GM12801 (cell line): ENCODE results near the gene DZIP3.

ENCODE experiments used
- TF ChIP-seq, protein P1 (sequence below): IDR thresholded peaks from one replicate; pipeline ENCODE4 v1.5.1; 2011; ENCODE audit warnings: control low read depth; ENCODE audit not compliant: insufficient read length; ENCODE audit errors: extremely low read depth

Gene DZIP3

DNA sequence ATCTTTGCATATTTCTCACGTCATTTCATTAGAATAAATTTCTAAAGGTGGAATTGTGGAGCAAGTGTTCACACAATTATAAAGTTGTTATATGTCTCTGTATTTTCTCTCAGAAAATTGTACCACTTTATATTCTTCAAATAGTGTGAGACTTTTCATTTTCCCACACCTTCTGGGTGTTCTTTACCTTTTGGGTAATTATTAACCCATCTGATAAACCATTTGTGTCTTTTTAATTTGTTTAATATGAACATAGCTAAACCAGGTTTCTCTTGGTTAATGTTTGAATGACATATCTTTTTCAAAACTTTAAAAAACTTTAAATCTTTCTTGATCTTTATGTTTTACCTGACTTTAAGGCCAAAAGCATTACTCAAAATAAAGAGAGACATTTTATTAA, 40.5 kb downstream of the DZIP3 start:
- TF ChIP-seq, protein P1, sequence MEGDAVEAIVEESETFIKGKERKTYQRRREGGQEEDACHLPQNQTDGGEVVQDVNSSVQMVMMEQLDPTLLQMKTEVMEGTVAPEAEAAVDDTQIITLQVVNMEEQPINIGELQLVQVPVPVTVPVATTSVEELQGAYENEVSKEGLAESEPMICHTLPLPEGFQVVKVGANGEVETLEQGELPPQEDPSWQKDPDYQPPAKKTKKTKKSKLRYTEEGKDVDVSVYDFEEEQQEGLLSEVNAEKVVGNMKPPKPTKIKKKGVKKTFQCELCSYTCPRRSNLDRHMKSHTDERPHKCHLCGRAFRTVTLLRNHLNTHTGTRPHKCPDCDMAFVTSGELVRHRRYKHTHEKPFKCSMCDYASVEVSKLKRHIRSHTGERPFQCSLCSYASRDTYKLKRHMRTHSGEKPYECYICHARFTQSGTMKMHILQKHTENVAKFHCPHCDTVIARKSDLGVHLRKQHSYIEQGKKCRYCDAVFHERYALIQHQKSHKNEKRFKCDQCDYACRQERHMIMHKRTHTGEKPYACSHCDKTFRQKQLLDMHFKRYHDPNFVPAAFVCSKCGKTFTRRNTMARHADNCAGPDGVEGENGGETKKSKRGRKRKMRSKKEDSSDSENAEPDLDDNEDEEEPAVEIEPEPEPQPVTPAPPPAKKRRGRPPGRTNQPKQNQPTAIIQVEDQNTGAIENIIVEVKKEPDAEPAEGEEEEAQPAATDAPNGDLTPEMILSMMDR: no peak

DNA sequence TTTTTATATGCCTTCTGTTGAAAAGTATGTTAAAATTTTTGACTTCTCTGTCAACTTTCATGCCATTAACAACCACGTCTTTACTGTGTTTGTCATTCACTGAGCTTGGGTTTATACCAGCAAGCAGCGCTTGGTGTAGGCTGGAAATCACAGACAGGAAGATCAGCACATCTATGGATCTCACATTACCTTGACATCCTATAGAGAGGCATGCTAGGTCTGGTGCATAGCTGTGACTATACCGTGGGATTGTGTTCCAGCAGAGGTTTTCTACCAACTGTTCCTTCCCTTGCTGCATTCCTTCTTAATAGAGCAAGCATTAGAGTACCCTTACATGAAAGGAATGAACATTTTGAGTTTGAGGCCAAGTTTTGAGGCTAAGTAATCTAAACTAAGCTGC, 53.0 kb downstream of the DZIP3 start:
- TF ChIP-seq, protein P1: no peak

DNA sequence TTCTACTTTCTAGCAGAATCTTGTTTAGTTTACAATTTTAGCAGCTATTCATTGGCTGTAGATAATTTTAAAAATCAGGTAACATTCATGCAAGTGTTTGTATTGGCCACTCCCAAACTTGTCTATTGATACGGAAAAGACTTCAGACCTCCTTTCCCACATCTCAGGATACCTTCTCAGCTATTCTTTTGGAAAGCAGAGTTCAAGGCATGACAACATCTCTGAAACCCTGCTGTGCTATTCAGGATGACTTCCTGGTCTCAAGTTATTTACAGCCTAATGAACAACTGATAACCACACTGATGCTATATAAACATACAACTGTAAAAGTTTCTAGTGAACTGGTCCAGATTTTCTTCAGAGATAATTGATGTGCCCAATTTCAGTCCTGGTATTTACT, 55.8 kb downstream of the DZIP3 start:
- TF ChIP-seq, protein P1: no peak

DNA sequence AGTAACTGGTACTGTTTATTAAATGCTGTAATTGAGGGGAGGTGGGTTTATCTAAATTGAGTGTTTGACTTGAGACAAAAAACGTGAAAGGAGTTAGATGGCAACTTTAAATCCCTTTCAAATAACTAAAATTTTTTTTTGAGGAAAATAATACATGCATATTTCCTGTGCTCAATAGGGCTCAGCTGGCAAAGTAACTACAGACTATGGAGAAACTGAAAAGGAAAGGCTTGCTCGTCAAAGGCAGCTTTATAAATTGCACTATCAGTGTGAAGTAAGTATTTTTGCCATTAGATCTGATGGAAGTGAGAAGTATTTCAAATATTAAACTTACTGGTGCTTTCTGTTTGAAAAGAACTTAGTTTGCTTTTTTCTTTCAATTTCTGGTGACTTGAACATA, 72.2 kb downstream of the DZIP3 start:
- TF ChIP-seq, protein P1: no peak

DNA sequence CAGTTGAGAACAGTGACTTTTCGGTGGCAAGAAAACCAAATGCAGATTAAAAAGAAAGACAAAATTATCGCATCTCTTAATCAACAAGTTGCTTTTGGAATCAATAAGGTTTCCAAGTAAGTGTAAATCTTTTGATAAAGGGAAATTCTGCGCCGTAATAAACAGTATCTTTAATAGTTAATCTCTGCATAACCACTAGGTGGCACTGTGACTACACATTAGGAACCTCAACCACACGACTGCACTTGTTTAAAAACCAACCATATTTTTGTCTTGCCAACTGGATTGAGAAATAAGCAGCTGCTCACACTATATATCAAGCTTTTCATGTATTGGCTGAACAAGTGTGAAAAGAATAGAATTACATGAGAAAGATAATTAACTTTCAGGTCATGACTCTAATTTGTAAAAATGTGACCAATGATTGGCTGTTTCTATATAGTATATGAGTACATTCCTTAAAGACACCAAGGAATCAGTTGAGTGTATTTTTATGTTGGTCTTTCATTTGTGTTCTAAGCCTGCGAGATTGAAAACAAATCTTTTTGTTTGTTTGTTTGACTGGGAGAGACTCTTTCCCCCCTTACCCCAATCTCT, 72.7 kb downstream of the DZIP3 start:
- TF ChIP-seq, protein P1: no peak

DNA sequence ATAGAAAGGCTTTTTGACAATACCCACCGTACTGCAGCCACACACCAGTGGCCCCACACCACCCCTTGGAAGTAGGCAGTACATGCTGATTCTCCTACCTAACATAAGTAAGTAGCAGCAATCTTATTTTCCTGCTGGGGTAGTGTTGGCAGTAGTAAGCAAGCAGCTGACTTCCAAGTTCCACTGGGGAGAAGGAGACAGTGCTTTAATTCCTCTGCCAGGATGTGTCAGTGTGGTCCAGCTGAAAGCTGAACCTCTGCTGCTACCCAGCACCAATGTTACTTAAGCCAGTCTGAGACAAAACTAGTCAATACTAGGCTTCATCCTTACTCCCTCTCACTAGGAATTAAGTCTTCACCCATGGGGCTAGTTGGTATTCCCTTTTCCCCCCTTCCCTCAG, 74.7 kb downstream of the DZIP3 start:
- TF ChIP-seq, protein P1: no peak

DNA sequence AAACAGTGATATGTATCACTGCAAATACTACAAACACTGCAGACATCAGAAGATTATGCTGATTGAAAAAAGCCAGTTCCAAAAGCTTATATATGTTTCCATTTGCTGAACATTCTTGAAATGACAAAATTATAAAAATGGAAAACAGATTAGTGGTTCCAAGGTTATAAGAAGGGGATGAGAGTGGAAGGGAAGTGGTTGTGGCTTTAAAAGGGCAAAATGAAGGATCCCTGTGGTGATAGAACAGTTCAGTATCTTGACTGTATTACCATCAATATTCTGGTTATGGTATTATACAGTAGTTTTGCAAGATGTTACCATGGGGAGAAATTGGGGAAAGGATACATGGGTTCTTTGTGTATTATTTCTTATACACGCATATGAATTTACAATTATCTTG, 77.8 kb downstream of the DZIP3 start:
- TF ChIP-seq, protein P1: no peak
